Mesenchymal stem cell (in vitro differentiated cells and primary cell): Measurements from ENCODE around the gene FBXW11.

Source experiments
- DNase-seq: peaks from one replicate; pipeline ENCODE4 v3.0.0-alpha.2; 2013
- H2AFZ ChIP-seq: one replicate; pipeline ENCODE4 v1.6.1; 2013; ENCODE audit warnings: low read depth, mild to moderate bottlenecking, control low read depth, inconsistent platforms, low read length, moderate library complexity
- H2AK5ac ChIP-seq: 2 replicates; pipeline ENCODE4 v1.6.1; 2013; ENCODE audit warnings: low read length, moderate library complexity, mild to moderate bottlenecking, inconsistent platforms; ENCODE audit not compliant: severe bottlenecking
- H2BK120ac ChIP-seq: one replicate; pipeline ENCODE4 v1.6.1; 2013; ENCODE audit warnings: low read depth, mild to moderate bottlenecking, inconsistent platforms, low read length, moderate library complexity
- H2BK12ac ChIP-seq, 2 experiments: one replicate each; pipeline ENCODE4 v1.6.1; 2013; ENCODE audit warnings: inconsistent platforms in 2 of 2, low read length in 2 of 2, mild to moderate bottlenecking in 2 of 2, moderate library complexity in 2 of 2, control low read depth in 1 of 2
- H2BK15ac ChIP-seq: one replicate; pipeline ENCODE4 v1.6.1; 2013; ENCODE audit warnings: mild to moderate bottlenecking, low read depth, inconsistent platforms; ENCODE audit not compliant: poor library complexity, severe bottlenecking
- H2BK5ac ChIP-seq: 2 replicates; pipeline ENCODE4 v1.6.1; 2013; ENCODE audit warnings: low read depth, mild to moderate bottlenecking, low read length, control low read depth, inconsistent platforms; ENCODE audit not compliant: poor library complexity, severe bottlenecking
- H3K14ac ChIP-seq, 2 experiments: one replicate each; pipeline ENCODE4 v1.6.1; 2013; ENCODE audit warnings: inconsistent platforms in 2 of 2, low read length in 2 of 2, control low read depth in 1 of 2, mild to moderate bottlenecking in 1 of 2, moderate library complexity in 1 of 2
- H3K18ac ChIP-seq, 2 experiments: one replicate each; pipeline ENCODE4 v1.6.1; 2013; ENCODE audit warnings: inconsistent platforms in 2 of 2, low read length in 2 of 2, control low read depth in 1 of 2, low read depth in 1 of 2, mild to moderate bottlenecking in 1 of 2
- H3K23ac ChIP-seq, 2 experiments: one replicate each; pipeline ENCODE4 v1.6.1; 2013; ENCODE audit warnings: inconsistent platforms in 2 of 2, low read length in 2 of 2, mild to moderate bottlenecking in 2 of 2, moderate library complexity in 2 of 2, control low read depth in 1 of 2
- H3K27ac ChIP-seq: 2 replicates; pipeline ENCODE4 v1.5.1; 2013; ENCODE audit warnings: mild to moderate bottlenecking, moderate library complexity, low read length, control low read depth, inconsistent platforms; ENCODE audit not compliant: poor library complexity, severe bottlenecking
- H3K27me3 ChIP-seq, 2 experiments: 2 replicates each; pipeline versions ENCODE4 v1.6.1 to v1.7.0; 2013; ENCODE audit warnings: low read length in 2 of 2, mild to moderate bottlenecking in 2 of 2, moderate library complexity in 2 of 2, control low read depth in 1 of 2, inconsistent platforms in 1 of 2; ENCODE audit not compliant: control insufficient read depth in 1 of 2, insufficient read depth in 1 of 2
- H3K36me3 ChIP-seq, 2 experiments: 2 replicates each; pipeline versions ENCODE4 v1.6.1 to v1.7.0; 2013; ENCODE audit warnings: low read length in 2 of 2, control low read depth in 1 of 2, inconsistent platforms in 1 of 2, low read depth in 1 of 2, mild to moderate bottlenecking in 1 of 2; ENCODE audit not compliant: insufficient read depth in 2 of 2, control insufficient read depth in 1 of 2
- H3K4ac ChIP-seq, 2 experiments: one replicate each; pipeline ENCODE4 v1.6.1; 2013; ENCODE audit warnings: inconsistent platforms in 2 of 2, low read length in 2 of 2, mild to moderate bottlenecking in 2 of 2, moderate library complexity in 2 of 2, control low read depth in 1 of 2, low read depth in 1 of 2
- H3K4me1 ChIP-seq: 2 replicates; pipeline ENCODE4 v1.6.1; 2013; ENCODE audit warnings: low read depth, low read length, control low read depth; ENCODE audit not compliant: control insufficient read depth, insufficient read depth
- H3K4me2 ChIP-seq: 2 replicates; pipeline ENCODE4 v1.6.1; 2013; ENCODE audit warnings: low read length, mild to moderate bottlenecking, inconsistent platforms; ENCODE audit not compliant: poor library complexity, severe bottlenecking
- H3K4me3 ChIP-seq, 2 experiments: 2 replicates each; pipeline versions ENCODE4 v1.5.1 to v1.7.0; 2013; ENCODE audit warnings: low read length in 2 of 2, mild to moderate bottlenecking in 2 of 2, control low read depth in 1 of 2, low read depth in 1 of 2; ENCODE audit not compliant: insufficient read depth in 1 of 2
- H3K79me1 ChIP-seq: replicated peaks from 2 replicates; pipeline ENCODE4 v1.6.1; 2013; ENCODE audit warnings: mild to moderate bottlenecking, control low read depth, low read length, inconsistent platforms; ENCODE audit not compliant: poor library complexity, severe bottlenecking
- H3K9ac ChIP-seq: 2 replicates; pipeline ENCODE4 v1.7.0; 2013; ENCODE audit warnings: mild to moderate bottlenecking, low read length, moderate library complexity
- H3K9me3 ChIP-seq: 2 replicates; pipeline ENCODE4 v1.7.0; 2013; ENCODE audit warnings: mild to moderate bottlenecking, low read length; ENCODE audit not compliant: control insufficient read depth
- H4K8ac ChIP-seq: one replicate; pipeline ENCODE4 v1.6.1; 2013; ENCODE audit warnings: inconsistent platforms, mild to moderate bottlenecking, low read length, moderate library complexity
- H4K91ac ChIP-seq: one replicate; pipeline ENCODE4 v1.6.1; 2013; ENCODE audit warnings: mild to moderate bottlenecking, low read length, inconsistent platforms
- WGBS: methylation state at CpG from one replicate; pipeline ENCODE4 v1.1.7; 2013; ENCODE audit warnings: mixed read lengths; 5-methylcytosine and 5-hydroxymethylcytosine counted together

Gene FBXW11

GRCh38 chr5:172008689-172009141, 2.3 kb upstream of the FBXW11 start:
- no peak overlapping the region for H2BK12ac ChIP-seq
- no peaks in the 10 kb centered on the region for H3K9me3 ChIP-seq
- no peaks in the 10 kb centered on the region for H3K36me3 ChIP-seq
- H2BK120ac ChIP-seq, result no peak overlapping the region
- peaks cover 6% of the 10 kb centered on the region for H3K79me1 ChIP-seq
- H4K91ac ChIP-seq, result no peak overlapping the region
- DNase-seq, result no peak
- H2BK15ac ChIP-seq, result no peak overlapping the region
- WGBS, result 26% methylated on average over 4 of the region's 6 CpGs
- no peak overlapping the region for H3K27ac ChIP-seq
- H3K27me3 ChIP-seq, result no peaks in the 10 kb centered on the region
- peak overlapping the region in 1 of 2 experiments; percentile 93 for H3K4me3 ChIP-seq
- no peak overlapping the region for H2BK5ac ChIP-seq
- no peak overlapping the region for H4K8ac ChIP-seq
- H2AFZ ChIP-seq, result no peak overlapping the region
- no peak overlapping the region for H3K4ac ChIP-seq
- H3K4me2 ChIP-seq, result no peak overlapping the region
- H3K23ac ChIP-seq, result no peak overlapping the region
- H2AK5ac ChIP-seq, result no peak overlapping the region
- no peak overlapping the region for H3K14ac ChIP-seq
- peaks cover 6% of the 10 kb centered on the region for H3K4me1 ChIP-seq
- H3K18ac ChIP-seq, result no peak overlapping the region
- H3K9ac ChIP-seq, result peak overlapping the region; percentile 90

GRCh38 chr5:172008111-172008455, 1.6 kb upstream of the FBXW11 start:
- Histone ChIP-seq H3K27ac (no peak overlapping the region), H2AFZ (no peak overlapping the region), H3K9me3 (no peaks in the 10 kb centered on the region), H2BK120ac (no peak overlapping the region), H3K4me1 (peaks cover 6% of the 10 kb centered on the region), H3K9ac (peak overlapping the region; percentile 90), H4K91ac (no peak overlapping the region), H2BK5ac (no peak overlapping the region), H3K14ac (no peak overlapping the region), H3K27me3 (no peaks in the 10 kb centered on the region), H3K36me3 (no peaks in the 10 kb centered on the region), H2BK12ac (no peak overlapping the region), H3K23ac (no peak overlapping the region), H4K8ac (no peak overlapping the region), H3K4me3 (peak overlapping the region in 1 of 2 experiments; percentile 93), H3K79me1 (peaks cover 6% of the 10 kb centered on the region), H3K4me2 (peak overlapping the region; percentile 58), H3K4ac (peak overlapping the region in 1 of 2 experiments; percentile 56), H2BK15ac (no peak overlapping the region), H2AK5ac (no peak overlapping the region), H3K18ac (no peak overlapping the region)
- peak; percentile 82 for DNase-seq
- 16% methylated on average over 3 of the region's 3 CpGs for WGBS

- no peaks in the 10 kb centered on the region for H3K9me3 ChIP-seq
- H2AK5ac ChIP-seq, result no peak overlapping the region
- peak overlapping the region; percentile 58 for H3K4me2 ChIP-seq
- H3K14ac ChIP-seq, result no peak overlapping the region
- H3K18ac ChIP-seq, result peak overlapping the region; percentile 59 to 61
- H2AFZ ChIP-seq, result peak overlapping the region; percentile 60
- peak overlapping the region; percentile 90 for H4K8ac ChIP-seq
- peak overlapping the region; percentile 76 for H2BK15ac ChIP-seq
- H3K79me1 ChIP-seq, result peaks cover 6% of the 10 kb centered on the region
- 16% methylated on average over 33 of the region's 37 CpGs for WGBS
- H3K4ac ChIP-seq, result peak overlapping the region in 1 of 2 experiments; percentile 56
- H4K91ac ChIP-seq, result peak overlapping the region; percentile 75
- H3K9ac ChIP-seq, result peak overlapping the region; percentile 90
- no peak overlapping the region for H2BK5ac ChIP-seq
- H3K27ac ChIP-seq, result peak overlapping the region; percentile 65
- peak; percentile 60 for DNase-seq
- H2BK12ac ChIP-seq, result no peak overlapping the region
- peak overlapping the region; percentile 70 to 93 for H3K4me3 ChIP-seq
- H3K4me1 ChIP-seq, result peaks cover 6% of the 10 kb centered on the region
- no peaks in the 10 kb centered on the region for H3K36me3 ChIP-seq
- no peak overlapping the region for H2BK120ac ChIP-seq
- no peaks in the 10 kb centered on the region for H3K27me3 ChIP-seq
- H3K23ac ChIP-seq, result no peak overlapping the region
These were observed 1.0 kb upstream of the FBXW11 start for GRCh38 chr5:172007175-172008110.

GRCh38 chr5:172005708-172006320, 624 bp downstream of the FBXW11 start:
- Histone ChIP-seq H2BK120ac (peak overlapping the region; percentile 35), H3K9ac (peak overlapping the region; percentile 90), H3K4me3 (peak overlapping the region; percentile 86 to 93), H4K91ac (no peak overlapping the region), H3K27me3 (no peaks in the 10 kb centered on the region), H3K23ac (no peak overlapping the region), H2BK15ac (no peak overlapping the region), H3K9me3 (no peaks in the 10 kb centered on the region), H2AK5ac (peak overlapping the region; percentile 22), H3K4me2 (peak overlapping the region; percentile 92), H3K36me3 (peaks cover 0 to 3% of the 10 kb centered on the region in 2 experiments), H2AFZ (peak overlapping the region; percentile 21), H2BK12ac (no peak overlapping the region), H3K4ac (peak overlapping the region; percentile 41 to 75), H3K4me1 (peaks cover 5% of the 10 kb centered on the region), H2BK5ac (peak overlapping the region; percentile 74), H3K18ac (peak overlapping the region; percentile 89 to 98), H3K79me1 (peaks cover 6% of the 10 kb centered on the region), H3K27ac (peak overlapping the region; percentile 42), H4K8ac (no peak overlapping the region), H3K14ac (no peak overlapping the region)
- under 1% methylated on average over 22 of the region's 34 CpGs for WGBS
- peak; percentile 50 for DNase-seq
